Upper lobe of left lung (tissue), 4 donors: ENCODE data around the gene TSSK6.

Experiments
- EP300 ChIP-seq, 4 donors: sonication (generic); formaldehyde crosslinking; IDR thresholded peaks; one replicate each; pipeline ENCODE4 v1.5.1; 2017; ENCODE audit warnings: antibody characterized with exemption in 4 of 4, control low read depth in 2 of 4
- POLR2A ChIP-seq, 4 donors: fragments of 450-650 bp; IDR thresholded peaks; one replicate each; pipeline ENCODE4 v1.5.1; 2016 to 2017; ENCODE audit warnings: antibody characterized with exemption in 4 of 4, mild to moderate bottlenecking in 2 of 4
- POLR2AphosphoS5 ChIP-seq, 2 donors: sonication (generic); formaldehyde crosslinking; IDR thresholded peaks; one replicate each; pipeline ENCODE4 v1.5.1; 2017; ENCODE audit warnings: antibody characterized with exemption in 2 of 2
- TF ChIP-seq, protein P1 (sequence below), 6 experiments: fragments of 450-650 bp in 4 of 6; fragments of 200-600 bp in 2 of 6; sonication (generic) in 2 of 6; IDR thresholded peaks; one replicate each; pipeline ENCODE4 v1.5.1; 2016 to 2019; ENCODE audit warnings: antibody characterized with exemption in 6 of 6

DNA sequence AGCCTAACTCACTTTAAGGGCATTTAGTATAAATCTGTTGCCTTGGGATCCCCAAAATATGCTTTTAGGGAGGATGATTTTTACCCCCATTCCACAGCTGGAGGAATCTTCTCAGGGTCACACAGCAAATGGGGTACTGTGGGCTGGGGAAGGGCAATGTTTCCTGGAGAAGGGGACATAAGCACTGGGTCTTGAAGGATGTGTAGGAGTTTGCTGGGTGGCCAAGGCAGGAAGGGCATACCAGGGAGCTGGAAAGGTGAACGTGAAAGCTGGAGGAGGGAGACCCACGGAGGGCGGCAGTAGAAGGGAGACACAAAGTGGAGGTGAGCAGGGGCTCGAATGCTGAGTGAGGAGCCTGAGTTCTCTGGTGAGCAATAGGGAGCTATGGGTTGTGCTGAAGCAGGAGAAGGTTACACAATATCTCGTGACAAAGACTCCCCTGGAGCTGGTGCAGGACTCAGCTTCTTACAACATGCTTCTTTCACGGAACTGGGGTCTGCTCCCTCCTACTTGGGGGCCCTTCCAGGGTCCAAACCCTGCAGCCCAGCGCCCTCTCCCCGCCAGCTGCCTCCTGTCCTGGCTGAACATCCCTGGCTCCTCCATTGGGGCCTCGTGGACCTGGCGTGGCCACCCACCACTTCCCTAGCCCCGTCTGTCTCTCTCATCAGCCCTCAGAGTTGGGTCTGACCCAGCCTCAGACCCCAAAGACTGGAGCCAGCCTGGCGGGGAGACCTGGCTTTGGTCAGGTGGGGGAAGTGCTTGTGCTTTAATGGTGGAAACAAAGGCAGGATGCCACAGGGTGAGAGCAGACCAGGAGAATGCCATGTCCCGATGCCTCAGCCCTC is 33.8 kb upstream of the TSSK6 start:
- TF ChIP-seq, protein P1, sequence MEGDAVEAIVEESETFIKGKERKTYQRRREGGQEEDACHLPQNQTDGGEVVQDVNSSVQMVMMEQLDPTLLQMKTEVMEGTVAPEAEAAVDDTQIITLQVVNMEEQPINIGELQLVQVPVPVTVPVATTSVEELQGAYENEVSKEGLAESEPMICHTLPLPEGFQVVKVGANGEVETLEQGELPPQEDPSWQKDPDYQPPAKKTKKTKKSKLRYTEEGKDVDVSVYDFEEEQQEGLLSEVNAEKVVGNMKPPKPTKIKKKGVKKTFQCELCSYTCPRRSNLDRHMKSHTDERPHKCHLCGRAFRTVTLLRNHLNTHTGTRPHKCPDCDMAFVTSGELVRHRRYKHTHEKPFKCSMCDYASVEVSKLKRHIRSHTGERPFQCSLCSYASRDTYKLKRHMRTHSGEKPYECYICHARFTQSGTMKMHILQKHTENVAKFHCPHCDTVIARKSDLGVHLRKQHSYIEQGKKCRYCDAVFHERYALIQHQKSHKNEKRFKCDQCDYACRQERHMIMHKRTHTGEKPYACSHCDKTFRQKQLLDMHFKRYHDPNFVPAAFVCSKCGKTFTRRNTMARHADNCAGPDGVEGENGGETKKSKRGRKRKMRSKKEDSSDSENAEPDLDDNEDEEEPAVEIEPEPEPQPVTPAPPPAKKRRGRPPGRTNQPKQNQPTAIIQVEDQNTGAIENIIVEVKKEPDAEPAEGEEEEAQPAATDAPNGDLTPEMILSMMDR (IDR thresholded peaks at IDR 0.05): no peak
- TF ChIP-seq EP300 (IDR thresholded peaks at IDR 0.05) (no peak), POLR2AphosphoS5 (IDR thresholded peaks at IDR 0.05) (no peak), POLR2A (IDR thresholded peaks at IDR 0.05) (no peak)
